B cell (primary cell): Measurements from ENCODE around the gene SNX11.

ENCODE experiments used
- CTCF ChIP-seq: fragments of 200-600 bp; IDR thresholded peaks from one replicate; pipeline ENCODE4 v1.8.0; 2022; ENCODE audit warnings: antibody characterized with exemption, mild to moderate bottlenecking
- EZH2 ChIP-seq: IDR thresholded peaks from 2 replicates; pipeline ENCODE4 v1.6.1; 2012; ENCODE audit warnings: borderline replicate concordance, low read depth, mild to moderate bottlenecking, moderate library complexity, low read length; ENCODE audit not compliant: insufficient read depth, poor library complexity, severe bottlenecking

GRCh38 chr17:48152289-48152688, 44.7 kb downstream of the SNX11 start:
- no peak for TF ChIP-seq CTCF
- no peak for TF ChIP-seq EZH2
